ENCODE measurements around the gene FOXD3.

FOXD3 gene

GRCh38 chr1:63322114-63322943 lies at the start of gene FOXD3:
FOXD3 (plus strand) TSS chr1:63322567; CDS start chr1:63323059, 492 bp downstream.
- peak; percentile 31 for DNase-seq (ENCODE audit: low spot score)

GRCh38 chr1:63272811-63273210 lies 49.6 kb upstream of the FOXD3 start:
- no peak for DNase-seq (ENCODE audit: low spot score)

- DNase-seq (ENCODE audit: low spot score), result no peak
These were observed 48.0 kb upstream of the FOXD3 start for GRCh38 chr1:63274371-63274770.

- DNase-seq (ENCODE audit: low spot score), result no peak
These were observed 47.4 kb upstream of the FOXD3 start for GRCh38 chr1:63274979-63275378.

GRCh38 chr1:63276624-63277023 lies 45.7 kb upstream of the FOXD3 start:
- no peak for DNase-seq (ENCODE audit: low spot score)

- DNase-seq (ENCODE audit: low spot score), result no peak
These were observed 44.9 kb upstream of the FOXD3 start for GRCh38 chr1:63277195-63278192.

- DNase-seq (ENCODE audit: low spot score), result no peak
These were observed 40.6 kb upstream of the FOXD3 start for GRCh38 chr1:63281753-63282152.

- DNase-seq (ENCODE audit: low spot score), result no peak
These were observed 33.2 kb upstream of the FOXD3 start for GRCh38 chr1:63289135-63289534.

- DNase-seq (ENCODE audit: low spot score), result no peak
These were observed 27.4 kb upstream of the FOXD3 start for GRCh38 chr1:63294803-63295594.

- DNase-seq (ENCODE audit: low spot score), result no peak
These were observed 18.0 kb upstream of the FOXD3 start for GRCh38 chr1:63304410-63304809.

GRCh38 chr1:63305043-63305442 lies 17.3 kb upstream of the FOXD3 start:
- no peak for DNase-seq (ENCODE audit: low spot score)

GRCh38 chr1:63307196-63307794 lies 15.1 kb upstream of the FOXD3 start:
- no peak for DNase-seq (ENCODE audit: low spot score)

- DNase-seq (ENCODE audit: low spot score), result no peak
These were observed 5.8 kb upstream of the FOXD3 start for GRCh38 chr1:63316598-63316983.

GRCh38 chr1:63316984-63317816 lies 5.2 kb upstream of the FOXD3 start:
- DNase-seq (ENCODE audit: low spot score), result peak; percentile 66

- DNase-seq (ENCODE audit: low spot score), result no peak
These were observed 4.6 kb upstream of the FOXD3 start for GRCh38 chr1:63317817-63318152.

- DNase-seq (ENCODE audit: low spot score), result no peak
These were observed 4.0 kb upstream of the FOXD3 start for GRCh38 chr1:63318201-63318979.

GRCh38 chr1:63319046-63320021 lies 3.0 kb upstream of the FOXD3 start:
- DNase-seq (ENCODE audit: low spot score), result no peak

GRCh38 chr1:63320022-63320721 lies 2.2 kb upstream of the FOXD3 start:
- DNase-seq (ENCODE audit: low spot score), result no peak

Data from activated CD4-positive, alpha-beta T cell treated with anti-CD3 and anti-CD28 coated beads, Interleukin-2, Interleukin-4, amounts not matched to agents 100 ng/mL and 50 ng/mL, durations not matched to agents 16 hours and 8 hours (primary cell).